Measurements from ENCODE around the gene CDYL2.

The CDYL2 gene

DNA sequence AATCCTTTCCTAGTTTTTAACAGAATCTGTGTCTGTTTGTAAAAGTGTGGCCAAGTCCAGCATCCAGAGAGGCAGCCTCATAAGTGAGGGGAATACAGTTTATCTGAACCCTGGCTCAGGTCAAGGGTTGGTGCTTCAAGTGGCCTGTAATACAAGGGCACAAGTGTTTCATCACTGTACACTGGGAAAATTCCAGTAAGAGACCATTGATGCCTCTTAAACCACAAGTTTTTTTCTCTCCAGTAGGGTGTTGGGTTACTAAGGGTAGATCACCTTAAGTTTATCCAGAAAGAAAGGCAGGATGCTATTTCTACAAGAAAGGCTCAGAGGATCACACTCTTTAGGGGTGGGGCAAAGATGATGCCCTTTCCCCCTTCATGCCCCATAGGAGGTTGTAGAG is 96.7 kb downstream of the CDYL2 start:
- no peak for DNase-seq

GRCh38 chr16:80705596-80705995 is 98.8 kb downstream of the CDYL2 start:
- no peak for DNase-seq

DNA sequence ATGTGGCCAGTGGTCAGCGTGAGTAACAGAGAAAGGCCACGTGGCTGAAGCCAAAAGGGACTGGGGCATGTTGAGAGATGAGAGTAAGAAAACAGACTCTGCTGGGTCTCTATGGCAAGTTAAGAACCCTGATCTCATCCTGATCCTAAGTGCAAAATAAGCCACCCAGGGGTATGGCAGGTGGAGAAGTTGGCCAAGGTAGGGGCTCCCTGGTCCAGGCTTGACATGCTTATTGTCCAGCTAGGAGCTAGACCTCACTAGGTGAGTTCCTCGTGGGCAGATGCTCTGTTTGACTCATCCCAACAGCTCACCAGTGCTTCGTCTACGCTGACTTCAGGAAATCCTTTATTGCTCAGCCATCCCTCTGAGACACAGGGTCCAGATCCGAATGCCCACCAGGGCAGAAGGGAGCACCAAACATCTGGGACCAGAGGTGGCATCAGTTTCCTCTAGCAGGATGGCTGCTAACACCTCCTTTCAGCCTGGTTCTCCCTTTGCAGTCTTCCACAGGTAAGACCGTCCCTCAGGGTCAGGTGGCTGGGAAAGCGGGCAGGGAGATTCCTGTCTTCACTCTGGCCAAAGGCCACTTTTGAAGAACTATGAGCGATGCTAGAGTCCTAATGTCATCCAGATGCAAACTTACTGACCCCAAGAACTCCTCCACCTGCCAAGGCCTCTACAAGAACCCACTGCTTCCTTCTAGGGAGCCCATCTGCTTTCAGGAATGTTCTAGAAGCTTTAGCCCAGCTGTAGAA is 99.5 kb downstream of the CDYL2 start:
- no peak for DNase-seq

DNA sequence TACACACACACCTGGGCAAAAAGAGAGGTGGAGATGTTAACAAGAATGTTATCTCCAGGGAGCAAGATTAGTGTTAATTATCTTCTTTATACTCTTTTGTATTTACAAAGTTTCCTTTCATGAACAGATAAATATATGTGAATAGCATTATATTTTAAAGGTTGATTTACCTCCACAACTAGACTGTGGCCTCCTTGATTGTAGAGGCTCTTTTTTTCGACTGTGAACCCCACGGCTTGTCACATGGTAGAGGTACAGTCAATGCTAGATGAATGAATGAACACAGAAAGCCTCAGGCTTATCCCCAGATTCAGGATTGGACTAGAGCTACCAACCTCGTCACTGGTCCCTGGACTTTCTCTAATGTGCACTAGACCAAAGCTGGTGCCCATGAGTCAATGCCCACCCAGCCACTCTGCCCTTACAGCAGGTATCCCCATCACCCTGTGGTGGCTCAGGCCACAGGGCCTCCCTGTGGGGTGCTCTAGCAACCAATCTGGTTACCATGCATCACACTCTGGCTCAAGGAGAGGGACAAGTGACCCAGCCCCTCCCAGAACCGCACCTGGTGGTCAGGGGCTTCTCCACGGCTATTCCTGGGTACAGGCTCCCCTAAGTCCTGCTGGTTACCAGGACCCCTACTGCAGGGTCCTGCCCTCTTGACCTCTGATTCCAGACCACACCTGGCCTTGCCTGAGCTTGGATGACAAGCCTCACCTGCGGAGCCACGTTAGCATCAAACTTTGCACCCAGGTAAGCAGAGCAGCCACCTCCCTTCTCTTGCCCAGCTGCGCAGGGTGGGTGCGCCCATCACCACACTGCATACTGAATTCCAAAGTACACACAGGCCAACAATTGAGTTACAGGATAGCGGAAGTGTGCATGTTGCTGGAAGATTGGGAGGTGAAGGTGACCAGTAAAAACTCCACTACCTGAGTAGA is 101.0 kb downstream of the CDYL2 start:
- no peak for DNase-seq

- no peak for DNase-seq
Observed at GRCh38 chr16:80702696-80703095, 101.7 kb downstream of the CDYL2 start.

DNA sequence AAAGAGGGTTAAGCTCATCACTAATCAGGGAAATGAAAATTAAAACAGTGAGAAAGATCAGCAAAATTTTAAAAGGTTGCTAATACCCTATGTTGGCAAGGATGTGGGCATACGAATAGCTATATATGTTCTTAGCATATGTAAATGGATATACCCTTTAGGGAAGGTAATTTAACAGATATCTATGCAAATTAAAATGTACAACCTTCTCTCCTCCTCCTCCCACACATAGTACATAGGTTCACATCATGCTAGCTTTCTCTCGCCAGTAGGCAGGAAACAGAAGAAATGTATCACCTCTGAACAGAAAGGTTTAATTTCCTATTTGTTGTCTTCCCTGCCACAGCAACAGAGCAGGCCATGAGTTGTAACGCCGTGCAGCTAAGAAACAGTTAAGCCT is 103.8 kb downstream of the CDYL2 start:
- no peak for DNase-seq

DNA sequence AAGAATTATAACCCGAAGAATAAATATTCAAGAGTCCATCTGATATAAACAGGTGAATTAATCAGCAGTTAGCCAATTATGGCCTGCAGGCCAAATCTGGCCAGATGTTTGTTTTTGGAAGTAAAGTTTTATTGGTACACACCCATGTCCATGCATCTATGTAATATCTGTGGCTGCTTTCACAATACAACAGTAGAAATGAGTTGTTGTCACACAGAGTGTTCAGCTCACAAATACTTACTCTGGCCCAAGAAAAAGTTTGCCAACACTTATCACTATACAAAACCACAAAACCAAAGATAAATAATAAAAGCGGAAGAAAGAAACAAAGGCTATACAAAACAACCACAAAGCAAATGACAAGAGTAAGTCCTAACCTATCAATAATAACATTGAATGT is 109.4 kb downstream of the CDYL2 start:
- DNase-seq, result no peak

DNA sequence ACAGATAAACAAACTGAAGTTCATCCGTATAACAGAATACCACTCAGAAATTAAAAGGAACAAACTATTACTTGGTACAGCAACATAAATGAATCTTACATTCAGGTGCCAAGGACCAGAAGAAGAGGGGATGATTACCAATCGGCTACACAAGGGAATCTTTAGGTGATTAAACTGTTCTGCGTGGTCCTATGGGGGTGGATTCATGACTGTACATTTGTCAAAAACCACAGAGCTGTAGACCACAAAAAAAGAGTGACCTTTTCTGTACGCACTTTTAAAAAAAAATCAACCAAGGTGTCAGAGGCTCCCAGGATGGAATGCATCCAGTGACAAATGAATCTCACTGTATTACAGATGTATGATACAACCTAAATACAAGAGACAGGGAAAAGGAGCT is 110.8 kb downstream of the CDYL2 start:
- no peak for DNase-seq

- DNase-seq, result no peak
Observed at GRCh38 chr16:80692270-80692669, 112.1 kb downstream of the CDYL2 start.

GRCh38 chr16:80691111-80691741 is 113.2 kb downstream of the CDYL2 start:
- no peak for DNase-seq

DNA sequence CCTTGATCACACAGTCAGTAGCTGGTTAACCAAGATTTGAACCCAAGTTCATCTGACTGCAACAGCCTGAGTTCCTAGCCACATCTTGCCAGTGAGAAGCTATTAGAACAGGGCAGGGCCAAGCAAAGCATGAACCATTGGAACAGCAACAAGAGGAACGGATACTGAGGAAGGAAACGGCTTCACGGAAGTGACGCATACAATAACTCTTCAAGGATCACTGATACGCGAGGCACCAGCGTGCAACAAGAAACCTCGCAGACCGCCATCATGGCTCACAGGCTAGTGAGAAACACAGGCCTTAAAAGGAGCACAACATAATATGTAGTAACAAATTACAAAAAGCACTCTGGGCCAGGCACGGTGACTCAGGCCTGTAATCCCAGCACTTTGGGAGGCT is 114.9 kb downstream of the CDYL2 start:
- DNase-seq, result no peak

GRCh38 chr16:80687606-80688005 is 116.8 kb downstream of the CDYL2 start:
- DNase-seq, result no peak

GRCh38 chr16:80684906-80685305 is 119.5 kb downstream of the CDYL2 start:
- no peak for DNase-seq

- DNase-seq, result no peak
Observed at GRCh38 chr16:80684136-80684765, 120.1 kb downstream of the CDYL2 start.

DNA sequence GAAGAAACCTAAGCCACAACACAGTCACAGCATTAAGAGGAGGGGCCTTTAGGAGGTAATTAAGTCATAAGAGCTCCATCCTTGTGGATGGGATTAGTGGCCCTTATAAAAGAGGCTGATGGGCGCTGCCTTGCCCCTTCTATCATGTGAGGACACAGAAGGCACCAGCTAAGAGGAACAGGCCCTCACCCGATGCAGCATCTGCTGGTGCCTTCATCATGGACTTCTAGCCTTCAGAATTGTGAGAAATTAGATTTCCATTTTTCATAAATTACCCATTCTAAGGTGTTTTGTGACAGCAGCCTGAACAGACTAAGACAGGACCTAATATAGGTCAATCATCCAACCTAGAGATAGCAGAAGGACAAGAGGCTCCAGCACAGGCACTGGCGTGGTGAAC is 120.8 kb downstream of the CDYL2 start:
- DNase-seq, result no peak

- DNase-seq, result peak in 1 of 51 donors; percentile 44
Observed at GRCh38 chr16:80682421-80683070, 121.9 kb downstream of the CDYL2 start.

- no peak for DNase-seq
Observed at GRCh38 chr16:80681436-80681835, 123.0 kb downstream of the CDYL2 start.

GRCh38 chr16:80680839-80681238 is 123.6 kb downstream of the CDYL2 start:
- DNase-seq, result peak in 3 of 51 donors; percentile 2 to 40 (median 10)

DNA sequence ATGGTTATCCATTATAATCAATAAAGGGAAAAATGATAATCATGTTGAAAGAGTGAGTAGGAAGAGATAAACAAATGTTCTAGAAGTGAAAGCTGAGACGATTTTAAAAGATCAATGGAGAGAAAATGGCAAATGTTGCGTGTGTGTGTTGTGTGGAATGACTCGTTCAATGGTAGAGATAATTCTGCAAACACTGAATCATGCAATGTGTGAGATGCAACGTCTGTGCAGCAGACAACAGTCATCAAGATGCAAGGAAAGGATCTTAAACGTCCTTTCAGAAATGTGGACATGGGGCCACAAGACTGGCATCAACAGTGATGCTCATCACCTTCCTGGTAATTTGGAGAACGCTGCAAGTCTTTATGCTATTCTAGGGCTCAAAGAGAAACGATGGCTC is 124.4 kb downstream of the CDYL2 start:
- DNase-seq, result no peak

DNA sequence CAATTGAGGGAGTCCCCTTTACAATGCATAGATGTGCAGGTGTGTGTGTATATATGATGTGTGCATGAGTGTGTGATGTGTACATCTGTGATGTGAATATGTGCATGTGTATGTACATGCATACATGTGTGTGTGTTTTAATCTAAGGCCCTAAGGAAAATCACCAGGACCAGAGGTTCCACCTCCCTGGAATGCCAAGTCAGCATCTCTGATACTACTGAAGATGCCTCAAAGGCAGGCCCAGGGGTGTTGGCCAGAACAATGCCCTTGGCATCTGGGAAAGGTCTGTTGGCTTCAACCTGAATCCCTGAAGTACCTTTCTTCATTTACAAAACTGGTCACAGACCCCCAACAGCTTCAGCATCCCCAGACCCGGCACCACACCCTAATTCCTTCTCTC is 129.5 kb downstream of the CDYL2 start:
- no peak for DNase-seq

- DNase-seq, result no peak
Observed at GRCh38 chr16:80672379-80672778, 132.0 kb downstream of the CDYL2 start.
